Natural killer cell treated with Interleukin-12 subunit alpha and Interleukin-12 subunit beta and Interleukin-15 and Interleukin-18, amount 100 ng/mL, for 72 hours (primary cell): ENCODE results near the gene GLI1. TPM values are rescaled to one million over a fixed set of nuclear protein-coding genes. Genes with fewer than 3 reads are reported as not detected.
A peak's percentile ranks its signal among the peaks of the same experiment; 100 is the strongest.
"Not testable (repeated sequence)": the region's sequence is repeated elsewhere in the genome, so short reads cannot be mapped to it uniquely, and the experiment has no call there.

Source experiments
- ATAC-seq, 2 donors: fragments of 150-1000 bp; cut with Tn5 transposase in 1 of 2; sonication (Bioruptor Pico), chemical (Tn5 transposase) in 1 of 2; 2 replicates each; pipeline ENCODE4 v1.10.0; 2021
- DNase-seq: peaks from one replicate; pipeline ENCODE4 v3.0.0; 2022; ENCODE audit warnings: low spot score
- H3K27ac Mint-ChIP-seq, 2 donors: 1 replicate in 1 of 2; 2 replicates in 1 of 2; pipeline ENCODE4 v1.8.0; 2022; ENCODE audit warnings: mixed read lengths in 2 of 2, mild to moderate bottlenecking in 1 of 2, moderate library complexity in 1 of 2
- H3K27me3 Mint-ChIP-seq, 2 donors: 1 replicate in 1 of 2; 2 replicates in 1 of 2; pipeline ENCODE4 v1.8.0; 2022; ENCODE audit warnings: mixed read lengths in 2 of 2
- H3K36me3 Mint-ChIP-seq: one replicate; pipeline ENCODE4 v1.8.0; 2022; ENCODE audit warnings: mixed read lengths
- H3K4me1 Mint-ChIP-seq, 2 donors: 1 replicate in 1 of 2; 2 replicates in 1 of 2; pipeline ENCODE4 v1.8.0; 2022; ENCODE audit warnings: low read depth in 2 of 2, mixed read lengths in 2 of 2, mild to moderate bottlenecking in 1 of 2
- H3K4me3 Mint-ChIP-seq: one replicate; pipeline ENCODE4 v1.8.0; 2022; ENCODE audit warnings: mixed read lengths
- H3K9me3 Mint-ChIP-seq: 2 replicates; pipeline ENCODE4 v1.8.0; 2022; ENCODE audit warnings: mixed read lengths
- total RNA-seq, 2 donors: library from RNA; stranded (reverse); gene quantifications; one replicate each; pipeline ENCODE4 v1.2.3, GENCODE V29; 2022

Gene GLI1
- total RNA-seq, 2 donors from 2014 or later: 0.61 to 1.0 TPM

DNA sequence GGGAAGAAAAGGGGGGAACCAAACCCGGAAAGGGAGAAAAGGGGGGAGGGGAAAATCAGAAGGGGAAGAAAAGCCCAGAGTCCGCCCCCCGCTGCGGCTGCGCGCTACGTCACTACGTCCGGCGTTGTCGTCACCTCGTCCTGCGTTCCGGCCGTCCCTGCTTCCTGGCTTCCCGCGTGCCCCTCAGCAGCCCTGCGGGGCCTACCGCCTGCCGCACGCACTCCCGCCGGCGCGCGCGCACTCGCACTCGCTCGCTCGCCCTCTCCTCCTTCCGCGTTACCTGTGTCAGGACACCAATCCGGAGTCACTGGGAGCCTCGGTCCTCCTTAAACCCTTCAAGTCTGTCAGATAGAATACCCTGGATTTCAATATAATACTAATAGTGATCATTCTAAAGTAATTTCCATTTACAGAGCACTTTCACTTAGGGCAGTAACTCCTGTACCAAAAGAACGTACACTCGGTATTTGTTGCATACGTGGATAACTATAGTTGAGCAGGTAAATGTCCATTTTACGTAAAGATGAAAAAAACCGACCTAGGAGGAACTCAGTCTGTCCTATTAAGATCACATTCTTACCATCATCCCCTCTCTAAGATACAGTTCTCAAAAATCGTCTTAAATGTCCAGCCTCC lies 28.5 kb upstream of the GLI1 start, which contains the start of gene R3HDM2:
Gene R3HDM2 (minus strand): TSS at position 113 of the 636 bp plus-strand sequence. CDS start 120,615 bp downstream, outside the sequence.
- Mint-ChIP-seq H3K36me3 (no peaks in the 10 kb centered on the region), H3K27me3 (no peaks in the 10 kb centered on the region), H3K4me3 (peak within 1 kb of the TSS; percentile 95), H3K4me1 (peaks cover 37 to 41% of the 10 kb centered on the region in 2 donors), H3K27ac (peak within 1 kb of the TSS; percentile 100), H3K9me3 (no peaks in the 10 kb centered on the region)
- peak; percentile 97 for DNase-seq
- peak; percentile 95 to 96 for ATAC-seq

DNA sequence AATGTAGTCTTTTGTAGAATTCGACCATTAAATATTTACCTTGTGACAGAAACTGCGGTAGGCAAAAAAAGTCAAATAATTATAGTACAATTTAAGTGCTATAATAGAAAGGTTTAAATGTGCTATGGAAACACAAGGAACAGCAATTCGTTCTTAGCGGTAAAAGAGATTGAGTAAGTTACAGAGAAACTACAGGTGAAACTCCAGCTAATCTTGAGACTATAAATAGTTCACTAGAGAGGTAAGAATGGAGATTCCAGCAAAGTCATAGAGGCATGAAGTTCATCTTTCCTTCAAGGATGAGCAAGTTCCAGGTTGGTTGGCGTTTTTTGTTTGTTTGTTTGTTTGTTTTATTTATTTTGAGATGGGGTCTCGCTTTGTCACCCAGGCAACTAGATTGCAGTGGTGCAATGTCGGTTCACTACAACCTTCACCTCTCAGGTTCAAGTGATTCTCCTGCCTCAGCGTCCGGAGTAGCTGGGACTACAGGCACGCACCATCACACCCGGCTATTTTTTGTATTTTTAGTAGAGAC lies 27.9 kb upstream of the GLI1 start:
- peak overlapping the region; percentile 95 for H3K4me3 Mint-ChIP-seq
- H3K27me3 Mint-ChIP-seq: no peaks in the 10 kb centered on the region
- H3K9me3 Mint-ChIP-seq: no peaks in the 10 kb centered on the region
- H3K4me1 Mint-ChIP-seq: peaks cover 37% of the 10 kb centered on the region in 2 donors
- no peaks in the 10 kb centered on the region for H3K36me3 Mint-ChIP-seq
- ATAC-seq: no peak
- DNase-seq: no peak
- peak overlapping the region; percentile 100 for H3K27ac Mint-ChIP-seq

DNA sequence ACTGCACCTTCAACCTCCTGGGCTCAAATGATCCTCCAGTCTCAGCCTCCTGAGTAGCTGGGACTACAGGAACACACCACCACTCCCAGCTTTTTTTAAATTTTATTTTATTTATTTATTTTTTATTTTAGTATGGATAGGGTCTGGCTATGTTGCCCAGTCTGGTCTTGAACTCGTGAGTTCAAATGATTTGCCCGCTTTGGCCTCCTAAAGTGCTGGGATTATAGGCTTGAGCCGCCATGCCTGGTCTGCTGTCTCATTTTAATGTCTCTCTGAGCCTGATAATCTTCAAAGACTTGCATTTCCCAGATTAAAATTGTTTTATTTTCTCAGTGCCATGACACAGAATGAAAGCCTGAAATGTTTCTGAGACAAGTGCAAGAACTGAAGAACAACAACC lies 26.2 kb upstream of the GLI1 start:
- Mint-ChIP-seq H3K36me3 (no peaks in the 10 kb centered on the region), H3K9me3 (no peaks in the 10 kb centered on the region), H3K27ac (no peak overlapping the region), H3K4me3 (no peak overlapping the region), H3K4me1 (peaks cover 34 to 37% of the 10 kb centered on the region in 2 donors), H3K27me3 (no peaks in the 10 kb centered on the region)
- DNase-seq (no peak), ATAC-seq (no peak)

DNA sequence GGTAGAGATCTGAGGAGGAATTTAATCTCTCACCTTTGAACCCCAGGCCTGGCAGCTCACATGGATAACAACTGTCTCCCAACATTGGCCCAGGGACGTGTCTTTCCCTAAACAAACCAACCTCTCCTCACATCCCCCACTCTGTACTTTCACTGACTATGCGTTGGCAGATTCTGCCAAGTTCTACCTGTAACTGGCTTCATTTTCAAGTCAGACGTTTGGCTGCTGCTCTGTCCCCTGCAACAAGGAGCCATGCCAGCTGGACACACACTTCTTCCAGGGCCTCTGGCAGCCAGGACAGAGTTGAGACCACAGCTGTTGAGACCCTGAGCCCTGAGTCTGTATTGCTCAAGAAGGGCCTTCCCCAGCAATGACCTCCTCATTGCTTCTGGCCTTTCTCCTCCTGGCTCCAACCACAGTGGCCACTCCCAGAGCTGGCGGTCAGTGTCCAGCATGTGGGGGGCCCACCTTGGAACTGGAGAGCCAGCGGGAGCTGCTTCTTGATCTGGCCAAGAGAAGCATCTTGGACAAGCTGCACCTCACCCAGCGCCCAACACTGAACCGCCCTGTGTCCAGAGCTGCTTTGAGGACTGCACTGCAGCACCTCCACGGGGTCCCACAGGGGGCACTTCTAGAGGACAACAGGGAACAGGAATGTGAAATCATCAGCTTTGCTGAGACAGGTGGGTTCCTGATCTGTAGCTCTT lies 24.9 kb upstream of the GLI1 start, which contains the start of gene INHBC:
Gene INHBC (plus strand): TSS at position 268 of the 707 bp plus-strand sequence. CDS start 103 bp downstream, at position 371.
- H3K27me3 Mint-ChIP-seq: no peaks in the 10 kb centered on the region
- peak within 1 kb of the TSS; percentile 88 to 96 for H3K27ac Mint-ChIP-seq
- no peaks in the 10 kb centered on the region for H3K9me3 Mint-ChIP-seq
- H3K36me3 Mint-ChIP-seq: no peaks in the 10 kb centered on the region
- DNase-seq: no peak
- no peak for ATAC-seq
- H3K4me3 Mint-ChIP-seq: peak within 1 kb of the TSS; percentile 78
- H3K4me1 Mint-ChIP-seq: peaks cover 29 to 31% of the 10 kb centered on the region in 2 donors

DNA sequence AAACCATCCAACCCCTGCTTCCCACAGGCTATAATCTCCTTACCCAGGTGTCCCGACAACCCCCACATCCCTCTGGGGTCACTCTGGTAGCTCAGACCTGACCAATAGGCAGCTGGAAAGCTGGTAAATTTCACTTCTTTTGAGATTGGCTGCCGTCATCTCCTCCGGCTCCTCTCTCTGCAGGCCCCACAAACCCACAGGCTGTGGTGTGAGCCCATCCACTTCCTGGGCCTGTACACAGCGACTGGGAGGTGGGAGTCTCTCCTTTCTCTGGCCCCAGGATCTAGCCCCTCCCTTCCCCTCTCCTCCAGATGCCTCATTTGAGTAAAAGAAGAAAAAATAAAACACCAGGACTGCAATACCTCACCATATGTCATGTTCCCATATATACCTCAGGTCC lies 24.3 kb upstream of the GLI1 start:
- no peaks in the 10 kb centered on the region for H3K27me3 Mint-ChIP-seq
- H3K9me3 Mint-ChIP-seq: no peaks in the 10 kb centered on the region
- peak overlapping the region; percentile 78 for H3K4me3 Mint-ChIP-seq
- peak; percentile 69 for DNase-seq
- peaks cover 23 to 25% of the 10 kb centered on the region in 2 donors for H3K4me1 Mint-ChIP-seq
- no peaks in the 10 kb centered on the region for H3K36me3 Mint-ChIP-seq
- H3K27ac Mint-ChIP-seq: peak overlapping the region; percentile 88 to 96
- ATAC-seq: peak; percentile 62 to 65

DNA sequence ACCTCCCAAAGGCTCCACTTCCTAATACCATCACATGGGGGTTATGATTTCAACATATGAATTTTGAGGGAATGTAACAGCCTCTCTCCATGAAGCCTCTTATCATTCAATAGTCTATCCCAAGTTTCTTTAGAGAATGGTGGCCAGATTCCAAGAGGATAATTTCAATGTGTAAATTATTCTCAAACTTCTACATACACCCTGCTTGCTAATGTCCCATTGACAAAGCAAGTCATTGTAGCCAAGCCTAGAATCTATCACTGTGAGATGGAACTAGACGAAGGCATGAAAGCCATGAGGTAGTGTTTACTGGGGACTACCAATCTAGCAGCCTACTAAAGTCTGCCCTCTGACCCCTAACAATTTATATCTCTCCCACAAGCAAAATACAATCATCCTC lies 21.2 kb upstream of the GLI1 start:
- Mint-ChIP-seq H3K9me3 (no peaks in the 10 kb centered on the region), H3K27ac (no peak overlapping the region), H3K36me3 (peaks cover 6% of the 10 kb centered on the region), H3K27me3 (peaks cover 4 to 14% of the 10 kb centered on the region in 2 donors), H3K4me3 (no peak overlapping the region), H3K4me1 (peaks cover 13 to 15% of the 10 kb centered on the region in 2 donors)
- ATAC-seq (no peak), DNase-seq (no peak)

DNA sequence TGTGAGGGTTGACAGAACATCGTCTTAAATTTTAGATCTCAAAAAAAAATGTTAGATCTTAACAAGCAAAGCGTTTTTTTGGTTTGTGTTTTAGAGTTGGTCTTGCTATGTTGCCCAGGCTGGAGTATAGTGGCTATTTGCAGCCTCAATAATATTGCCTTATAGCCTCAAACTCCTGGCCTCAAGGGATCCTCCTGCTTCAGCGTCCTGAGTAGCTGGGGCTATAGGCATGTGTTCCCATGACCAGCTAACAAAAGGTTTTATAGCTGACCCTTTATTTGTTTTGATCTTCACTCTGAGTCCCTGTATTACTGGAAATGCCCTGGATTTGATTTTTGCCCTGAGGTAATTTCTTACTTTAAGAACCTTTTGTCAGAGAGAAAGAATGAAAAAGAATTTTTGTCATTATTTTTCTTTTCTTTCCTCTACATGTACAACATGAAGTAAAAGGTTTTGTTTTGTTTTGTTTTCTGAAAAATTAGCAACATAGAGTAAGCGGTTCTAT lies 19.8 kb upstream of the GLI1 start:
- peaks cover 6% of the 10 kb centered on the region for H3K36me3 Mint-ChIP-seq
- DNase-seq (no peak), ATAC-seq (no peak)
- no peak overlapping the region for H3K27ac Mint-ChIP-seq
- peaks cover 4 to 14% of the 10 kb centered on the region in 2 donors for H3K27me3 Mint-ChIP-seq
- no peak overlapping the region for H3K4me3 Mint-ChIP-seq
- no peaks in the 10 kb centered on the region for H3K9me3 Mint-ChIP-seq
- H3K4me1 Mint-ChIP-seq: peaks cover 8 to 9% of the 10 kb centered on the region in 2 donors

DNA sequence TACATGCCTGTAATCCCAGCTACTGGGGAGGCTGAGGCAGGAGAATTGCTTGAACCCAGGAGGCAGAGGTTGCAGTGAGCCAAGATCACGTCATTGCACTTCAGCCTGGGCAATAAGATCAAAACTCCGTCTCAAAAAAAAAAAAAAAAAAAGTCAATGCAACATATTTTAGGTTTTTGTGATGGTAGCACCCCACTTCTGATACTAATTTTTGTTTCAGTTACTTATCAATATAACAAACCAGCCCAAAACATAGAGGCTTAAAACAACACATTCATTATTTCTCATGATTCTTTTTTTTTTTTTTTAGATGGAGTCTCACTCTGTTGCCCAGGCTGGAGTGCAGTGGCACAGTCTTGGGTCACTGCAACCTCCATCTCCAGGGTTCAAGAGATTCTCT lies 18.2 kb upstream of the GLI1 start:
- H3K4me1 Mint-ChIP-seq: not testable (repeated sequence)

DNA sequence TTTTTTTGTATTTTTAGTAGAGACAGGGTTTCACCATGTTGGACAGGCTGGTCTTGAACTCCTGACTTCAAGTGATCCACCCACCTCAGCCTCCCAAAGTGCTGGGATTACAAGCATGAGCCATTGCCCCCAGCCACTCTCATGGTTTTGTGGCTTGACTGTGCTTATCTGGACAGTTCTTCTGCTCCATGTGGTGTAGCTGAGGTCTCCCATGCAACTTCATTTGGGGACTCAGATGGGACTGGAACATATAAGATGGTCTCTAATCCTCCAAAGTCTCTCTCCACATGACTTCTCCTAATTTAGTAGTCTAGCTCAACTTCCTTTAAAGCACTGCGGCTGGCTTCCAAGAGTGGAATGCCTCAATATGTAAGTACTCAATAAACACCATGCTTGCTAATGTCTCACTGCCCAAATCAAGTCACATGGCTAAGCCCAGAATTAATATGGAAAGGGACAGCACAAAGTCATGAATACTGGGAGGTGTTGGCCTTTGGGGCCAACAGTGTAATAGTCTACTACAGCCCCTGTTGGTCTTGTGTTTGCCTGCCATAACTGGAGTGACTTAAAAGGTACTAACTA lies 17.6 kb upstream of the GLI1 start:
- peaks cover 4 to 14% of the 10 kb centered on the region in 2 donors for H3K27me3 Mint-ChIP-seq
- H3K27ac Mint-ChIP-seq: no peak overlapping the region
- H3K36me3 Mint-ChIP-seq: peaks cover 6% of the 10 kb centered on the region
- no peak for ATAC-seq
- H3K4me1 Mint-ChIP-seq: peaks cover 0 to 4% of the 10 kb centered on the region in 2 donors
- no peak for DNase-seq
- no peaks in the 10 kb centered on the region for H3K9me3 Mint-ChIP-seq
- H3K4me3 Mint-ChIP-seq: no peak overlapping the region

More for the DNA sequence above, 18.2 kb upstream of the GLI1 start:
- peaks cover 4 to 14% of the 10 kb centered on the region in 2 donors for H3K27me3 Mint-ChIP-seq
- ATAC-seq, H3K27ac Mint-ChIP-seq, H3K4me3 Mint-ChIP-seq, H3K9me3 Mint-ChIP-seq, H3K36me3 Mint-ChIP-seq, DNase-seq: not testable (repeated sequence)

DNA sequence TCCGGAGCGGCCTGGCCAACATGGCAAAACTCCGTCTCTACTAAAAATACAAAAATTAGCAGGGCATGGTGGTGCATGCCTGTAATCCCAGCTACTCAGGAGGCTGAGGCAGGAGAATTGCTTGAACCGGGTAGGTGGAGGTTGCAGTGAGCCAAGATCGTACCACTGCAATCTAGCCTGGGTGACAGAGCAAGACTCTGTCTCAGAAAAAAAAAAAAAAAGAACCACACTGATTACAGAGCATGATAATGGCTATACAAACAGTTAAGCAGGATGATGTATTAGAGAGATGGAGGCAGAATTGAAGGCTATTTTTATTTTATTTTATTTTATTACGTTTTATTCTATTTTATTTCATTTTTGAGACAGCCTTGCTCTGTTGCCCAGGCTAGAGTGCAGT lies 15.2 kb upstream of the GLI1 start:
- H3K27me3 Mint-ChIP-seq: peaks cover 4 to 14% of the 10 kb centered on the region in 2 donors
- not testable (repeated sequence) for ATAC-seq, H3K27ac Mint-ChIP-seq, H3K9me3 Mint-ChIP-seq, DNase-seq, H3K4me1 Mint-ChIP-seq, H3K36me3 Mint-ChIP-seq, H3K4me3 Mint-ChIP-seq

DNA sequence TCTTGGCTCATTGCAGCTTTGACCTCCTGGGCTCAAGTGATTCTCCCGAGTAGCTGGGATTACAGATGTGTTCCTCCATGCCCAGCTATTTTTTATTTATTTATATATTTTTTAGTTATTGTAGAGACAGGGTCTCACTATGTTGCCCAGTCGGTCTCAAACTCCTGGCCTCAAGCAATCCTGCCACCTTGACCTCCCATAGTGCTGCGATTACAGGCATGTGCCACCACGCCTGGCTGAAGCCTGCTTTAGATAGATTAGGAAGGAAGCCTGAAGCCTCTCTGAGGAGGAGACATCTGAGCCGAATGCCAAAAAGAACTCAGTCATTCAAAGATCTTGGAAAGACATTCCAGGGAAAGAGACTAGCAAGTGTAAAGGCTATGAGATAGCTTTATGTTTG lies 14.8 kb upstream of the GLI1 start:
- H3K9me3 Mint-ChIP-seq: no peaks in the 10 kb centered on the region
- peaks cover 4 to 14% of the 10 kb centered on the region in 2 donors for H3K27me3 Mint-ChIP-seq
- H3K36me3 Mint-ChIP-seq: peaks cover 6% of the 10 kb centered on the region
- peaks cover 0 to 4% of the 10 kb centered on the region in 2 donors for H3K4me1 Mint-ChIP-seq
- no peak overlapping the region for H3K4me3 Mint-ChIP-seq
- no peak overlapping the region for H3K27ac Mint-ChIP-seq
- ATAC-seq: no peak
- no peak for DNase-seq

DNA sequence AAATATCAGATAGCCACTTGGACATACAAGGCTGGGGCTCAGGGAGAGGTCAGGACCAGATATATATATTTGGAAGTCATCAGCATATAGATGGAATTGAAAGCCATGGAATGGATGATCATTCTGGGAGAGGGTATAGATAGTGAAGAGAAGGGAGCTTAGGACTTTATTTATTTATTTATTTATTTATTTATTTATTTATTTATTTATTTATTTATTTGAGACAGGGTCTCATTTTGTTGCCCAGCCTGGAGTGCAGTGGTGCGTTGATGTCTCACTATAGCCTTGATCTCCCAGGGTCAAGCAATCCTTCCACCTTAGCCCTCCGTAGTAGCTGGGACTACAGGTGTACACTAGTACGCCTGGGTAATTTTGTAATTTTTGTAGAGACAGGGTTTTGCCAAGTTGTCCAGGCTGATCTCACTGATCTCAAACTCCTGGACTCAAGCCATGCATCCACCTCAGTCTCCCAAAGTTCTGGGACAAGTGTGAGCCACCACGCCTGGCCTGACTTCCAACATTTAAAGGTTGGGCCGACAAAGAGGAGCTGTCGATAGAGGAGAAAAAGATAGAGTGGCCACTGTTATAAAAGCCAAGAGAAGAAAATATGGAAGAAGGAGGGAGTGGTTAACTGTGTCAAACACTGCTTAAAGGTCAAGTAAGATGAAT lies 13.2 kb upstream of the GLI1 start:
- H3K9me3 Mint-ChIP-seq: no peaks in the 10 kb centered on the region
- H3K27ac Mint-ChIP-seq: no peak overlapping the region
- no peak for ATAC-seq
- H3K36me3 Mint-ChIP-seq: peaks cover 6% of the 10 kb centered on the region
- no peak overlapping the region for H3K4me3 Mint-ChIP-seq
- peaks cover 3 to 6% of the 10 kb centered on the region in 2 donors for H3K27me3 Mint-ChIP-seq
- no peak for DNase-seq
- peaks cover 0 to 4% of the 10 kb centered on the region in 2 donors for H3K4me1 Mint-ChIP-seq

DNA sequence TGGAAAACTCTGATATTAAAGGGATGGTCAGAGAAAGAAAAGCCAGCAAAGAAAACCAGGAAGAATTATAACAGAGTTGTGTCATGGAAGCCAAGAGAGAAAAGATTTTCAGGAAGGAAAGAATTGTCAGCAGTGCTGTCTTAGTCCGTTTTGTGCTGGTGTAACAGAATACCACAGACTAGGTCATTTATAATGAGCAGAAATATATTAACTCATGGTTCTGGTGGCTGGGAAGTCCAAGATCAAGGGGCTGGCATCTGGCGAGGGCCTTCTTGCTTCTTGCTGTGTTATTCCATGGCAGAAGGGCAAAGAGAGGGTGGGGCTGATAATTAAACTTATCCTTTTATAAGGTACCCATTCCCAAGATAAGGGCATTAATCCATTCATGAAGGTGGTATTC lies 10.9 kb upstream of the GLI1 start:
- Mint-ChIP-seq H3K27ac (no peak overlapping the region), H3K4me1 (peaks cover 0 to 4% of the 10 kb centered on the region in 2 donors), H3K9me3 (no peaks in the 10 kb centered on the region), H3K4me3 (no peak overlapping the region), H3K27me3 (peaks cover 0 to 6% of the 10 kb centered on the region in 2 donors), H3K36me3 (no peaks in the 10 kb centered on the region)
- no peak for ATAC-seq
- no peak for DNase-seq
